HG03342 (cell line): Measurements from ENCODE around the gene G6PC3.

Experiments used
- ATAC-seq: cut with Tn5 transposase; IDR thresholded peaks from one replicate; pipeline ENCODE4 v1.9.1; 2021; ENCODE audit warnings: mild to moderate bottlenecking, moderate library complexity; ENCODE audit not compliant: unreplicated experiment

G6PC3 gene

DNA sequence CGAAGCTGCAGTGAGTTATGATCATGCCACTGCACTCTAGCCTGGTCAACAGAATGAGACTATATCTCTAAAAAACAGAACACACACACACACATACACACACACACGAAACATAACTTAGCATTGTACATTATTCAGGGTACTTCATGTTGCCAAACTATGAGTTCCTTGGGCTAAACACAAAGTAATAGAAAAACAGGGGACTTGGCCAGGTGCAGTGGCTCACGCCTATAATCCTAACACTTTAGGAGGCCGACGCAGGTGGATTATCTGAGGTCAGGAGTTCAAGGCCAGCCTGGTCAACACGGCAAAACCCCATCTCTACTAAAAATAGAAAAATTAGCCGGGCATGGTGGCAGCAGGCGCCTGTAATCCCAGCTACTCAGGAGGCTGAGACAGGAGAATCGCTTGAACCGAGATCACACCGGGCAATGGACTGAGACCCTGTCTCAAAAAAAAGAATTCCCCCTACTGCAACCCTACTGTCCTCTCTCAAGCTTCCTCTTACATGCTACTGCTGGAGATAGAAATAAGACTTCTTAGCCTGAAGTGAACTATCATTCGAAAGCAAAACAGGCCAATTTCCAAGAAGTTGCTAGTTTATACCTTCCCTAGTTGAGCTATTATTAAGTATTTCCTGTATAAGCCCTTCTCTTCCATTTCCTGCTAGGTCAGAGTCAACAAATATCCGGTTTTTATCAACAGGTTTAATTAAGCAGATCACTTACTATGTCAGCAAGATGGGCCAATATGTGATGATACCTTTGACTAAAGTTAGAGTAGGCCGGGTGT lies 11.2 kb upstream of the G6PC3 start:
- ATAC-seq = no peak

DNA sequence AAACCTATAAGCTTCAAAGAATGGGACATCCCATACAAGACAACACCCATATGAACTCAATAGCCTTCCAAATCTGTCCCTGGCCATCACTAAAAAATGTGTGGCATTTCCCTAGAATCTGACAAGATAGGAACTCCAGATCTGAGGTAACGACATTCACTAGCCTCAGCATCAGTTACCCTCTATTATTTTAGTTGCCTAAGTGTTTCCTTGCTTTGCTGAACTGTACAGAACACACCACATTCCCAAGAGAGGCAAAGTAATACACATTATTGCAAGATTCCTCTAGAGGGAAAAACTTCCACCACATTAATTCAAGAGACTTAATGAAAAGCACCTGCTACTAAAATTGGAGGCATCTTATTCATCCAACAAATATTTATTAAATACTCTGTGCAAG lies 9.1 kb upstream of the G6PC3 start:
- no peak for ATAC-seq

DNA sequence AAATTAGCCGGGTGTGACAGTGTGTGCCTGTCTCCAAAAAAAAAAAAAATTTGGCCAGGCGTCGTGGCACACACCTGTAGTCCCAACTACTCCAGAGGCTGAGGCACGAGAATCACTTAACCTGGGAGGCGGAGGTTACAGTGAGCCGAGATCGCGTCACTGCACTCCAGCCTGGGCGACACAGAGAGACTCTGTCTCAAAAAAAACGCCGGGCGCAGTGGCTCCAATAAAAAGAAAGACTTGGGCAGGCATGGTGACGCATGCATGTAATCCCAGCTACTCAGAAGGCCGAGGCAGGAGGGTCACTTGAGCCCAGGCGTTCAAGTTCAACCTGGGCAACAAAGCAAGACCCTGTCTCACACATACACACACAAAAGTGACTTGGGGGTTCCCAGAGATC lies 7.7 kb upstream of the G6PC3 start:
- no peak for ATAC-seq

DNA sequence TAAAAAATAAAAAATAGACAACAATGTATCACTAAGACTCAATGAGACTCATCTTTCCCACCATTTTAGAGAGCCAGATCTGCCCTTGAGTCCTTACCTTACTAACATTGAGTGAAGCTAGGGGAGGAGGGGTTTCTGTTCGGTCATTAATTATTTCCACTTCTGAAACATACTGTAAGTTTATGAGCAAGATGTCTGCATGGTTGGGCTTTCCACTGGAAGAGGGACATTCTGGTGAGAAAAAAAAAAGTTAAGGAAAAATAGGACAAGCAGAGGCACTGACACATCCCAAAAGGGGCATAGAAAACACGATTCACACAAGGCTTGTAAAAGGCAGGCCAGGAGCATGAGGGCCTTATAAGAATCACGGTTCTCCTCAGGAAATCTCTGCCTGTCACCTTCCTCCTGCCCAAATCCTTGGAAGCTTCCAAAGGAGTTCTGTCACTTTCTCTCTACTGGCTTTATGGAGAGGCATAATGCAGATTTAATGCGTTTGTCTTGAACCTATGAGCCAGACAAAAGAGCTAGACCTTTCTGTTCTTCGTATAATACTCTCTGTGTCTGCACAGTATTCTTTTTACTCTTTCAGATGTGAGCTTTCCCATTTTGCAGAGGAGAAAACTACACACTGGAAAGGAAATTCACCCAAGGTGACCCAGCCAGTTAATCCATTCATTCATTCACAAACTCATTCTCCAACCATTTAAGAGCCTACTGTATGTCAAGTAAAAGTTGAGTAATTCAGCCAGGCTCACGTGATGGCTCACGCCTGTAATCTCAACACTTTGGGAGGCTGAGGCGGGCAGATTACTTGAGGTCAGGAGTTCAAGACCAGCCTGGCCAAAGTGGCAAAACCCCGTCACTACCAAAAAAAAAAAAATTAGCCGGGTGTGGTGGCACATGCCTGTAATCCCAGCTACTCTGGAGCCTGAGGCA lies 6.6 kb upstream of the G6PC3 start:
- ATAC-seq = no peak

DNA sequence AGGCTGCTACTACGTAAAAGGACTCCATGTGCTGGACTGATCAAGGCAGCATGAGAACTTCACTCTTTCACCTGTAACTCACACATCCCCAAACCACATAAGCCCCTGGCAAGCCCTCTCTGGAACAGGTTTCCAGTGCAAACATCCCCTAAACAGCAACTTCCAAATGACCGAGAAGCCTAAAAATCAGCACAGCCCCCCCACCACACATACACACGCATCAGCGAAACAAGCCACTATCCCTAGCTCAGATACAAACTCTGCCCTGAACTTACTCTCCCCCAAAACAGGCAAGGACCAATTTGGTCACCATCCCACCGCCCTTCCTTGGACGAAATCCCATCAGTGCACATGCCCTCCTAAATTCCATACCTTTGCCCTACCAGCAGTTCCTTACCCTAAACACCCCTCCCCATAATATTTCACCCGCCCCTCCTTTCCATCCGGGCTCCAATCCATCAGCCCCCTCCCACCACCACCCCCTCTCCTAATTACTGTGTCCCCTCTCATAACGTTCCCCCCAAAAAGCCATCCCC lies 4.8 kb upstream of the G6PC3 start:
- no peak for ATAC-seq

DNA sequence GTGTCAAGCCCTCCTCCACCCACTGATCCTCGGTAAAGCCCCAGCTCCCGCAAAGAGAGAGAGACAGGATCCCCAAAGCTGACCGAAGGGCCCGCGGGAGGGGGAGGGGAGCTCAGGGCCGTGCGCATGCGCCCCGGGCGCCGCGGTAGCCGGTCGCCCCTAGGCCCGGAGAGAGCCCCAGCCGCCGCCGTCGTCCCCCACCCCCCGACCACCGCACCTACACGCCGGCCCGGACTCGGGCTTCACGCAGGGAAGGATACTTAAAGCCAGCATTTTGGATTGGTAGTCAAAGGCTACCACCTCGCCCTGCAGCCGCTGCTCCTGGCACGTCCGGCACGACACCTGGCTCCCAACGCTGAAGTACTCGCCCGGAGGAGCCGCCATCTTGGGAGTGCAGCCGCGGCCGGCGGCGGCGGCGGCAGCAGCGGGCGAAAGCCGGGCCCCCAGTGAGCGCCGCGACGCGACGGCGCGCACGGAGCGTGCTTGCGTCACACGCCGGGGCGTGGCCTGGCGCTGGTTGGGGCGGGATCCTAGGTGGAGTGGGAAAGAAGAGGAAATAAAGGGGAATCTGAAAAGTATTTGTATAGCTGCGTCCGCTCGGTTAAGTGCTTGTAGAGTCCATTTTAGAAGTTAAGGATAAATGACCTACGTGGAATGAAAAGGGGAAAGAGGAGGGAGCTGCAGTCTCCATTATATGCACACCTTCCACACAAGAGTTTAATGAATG lies 4.2 kb upstream of the G6PC3 start, which contains the start of gene LSM12:
Gene LSM12 (minus strand): TSS at position 468 of the 727 bp plus-strand sequence. CDS start 84 bp downstream, at position 384.
- ATAC-seq = peak; percentile 71

DNA sequence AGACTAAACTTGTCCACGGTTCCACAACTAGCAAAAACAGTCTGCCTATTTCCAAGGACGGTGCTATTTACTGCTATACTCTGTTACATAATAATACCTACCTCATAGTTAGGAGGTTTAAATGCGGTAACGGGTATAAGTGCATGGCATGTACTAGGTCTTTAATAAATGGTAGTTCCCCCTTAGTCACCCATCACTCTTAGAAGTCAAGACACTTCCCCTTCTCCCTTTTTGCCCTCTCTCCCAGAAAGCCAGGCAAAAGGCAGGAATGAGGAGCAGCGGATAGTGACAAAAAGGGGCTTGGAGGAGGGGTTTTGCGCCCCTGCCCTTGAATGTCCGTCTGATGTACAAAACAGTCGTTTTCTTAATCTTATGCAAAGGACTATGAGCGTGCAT lies 3.0 kb upstream of the G6PC3 start:
- no peak for ATAC-seq

DNA sequence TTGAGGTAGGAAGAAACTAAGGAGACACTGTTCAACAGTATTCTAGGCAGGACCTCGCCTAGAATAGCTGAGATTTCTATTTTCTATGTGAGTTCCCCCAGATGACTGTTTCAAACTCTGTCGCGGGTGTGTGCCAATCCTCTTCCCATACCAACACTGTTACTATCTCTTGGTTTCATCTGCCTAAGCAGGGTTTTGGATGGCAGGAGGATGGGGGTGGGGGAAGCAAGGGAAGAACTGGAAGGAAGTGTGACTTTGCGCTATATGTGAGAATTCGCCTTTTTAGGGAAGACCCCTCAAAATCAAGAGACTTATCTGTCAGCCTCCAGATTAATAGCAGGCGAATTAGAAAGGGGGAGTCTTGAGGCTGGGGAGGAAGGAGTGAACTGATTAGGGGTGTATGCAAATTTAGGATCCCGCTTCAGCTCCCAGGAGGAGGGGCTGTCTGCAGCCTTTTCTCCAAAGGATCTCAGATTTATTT lies 521 bp upstream of the G6PC3 start:
- peak; percentile 6 for ATAC-seq

DNA sequence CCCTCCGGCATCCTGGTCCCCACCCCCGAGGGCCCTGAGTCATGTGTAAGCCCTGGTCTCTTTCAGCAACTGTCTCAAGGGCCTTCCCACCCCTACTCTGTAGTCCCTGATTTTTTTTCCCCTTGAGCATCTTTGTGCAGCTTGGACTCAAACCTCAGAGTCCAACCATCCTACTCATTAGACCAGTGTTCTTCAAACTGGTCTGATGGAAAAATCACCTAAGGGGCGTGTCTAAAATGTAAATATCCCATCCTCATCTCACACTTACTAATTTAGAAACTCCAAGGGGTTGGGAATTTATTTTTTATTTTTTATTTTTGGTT lies 624 bp downstream of the G6PC3 start:
- ATAC-seq = no peak

DNA sequence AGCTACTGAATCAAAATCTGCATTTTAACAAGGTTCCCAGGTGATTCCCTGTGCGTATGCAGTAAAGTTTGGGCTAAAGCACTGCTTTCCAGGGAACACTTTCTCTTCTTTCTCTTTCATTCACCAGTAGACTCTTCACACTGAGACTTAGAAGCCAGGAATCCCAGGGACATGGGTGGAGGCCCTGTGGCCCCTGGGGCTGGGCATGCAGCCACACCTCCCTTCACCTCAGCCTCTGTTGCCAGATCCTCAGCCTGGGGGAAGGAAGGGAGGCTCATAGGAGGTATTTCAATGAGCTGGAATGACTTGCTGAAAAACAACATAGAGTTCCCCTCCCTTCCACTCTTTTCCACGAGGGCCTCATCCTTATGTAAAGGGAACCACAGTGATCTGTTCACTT lies 1.2 kb downstream of the G6PC3 start:
- ATAC-seq = no peak

DNA sequence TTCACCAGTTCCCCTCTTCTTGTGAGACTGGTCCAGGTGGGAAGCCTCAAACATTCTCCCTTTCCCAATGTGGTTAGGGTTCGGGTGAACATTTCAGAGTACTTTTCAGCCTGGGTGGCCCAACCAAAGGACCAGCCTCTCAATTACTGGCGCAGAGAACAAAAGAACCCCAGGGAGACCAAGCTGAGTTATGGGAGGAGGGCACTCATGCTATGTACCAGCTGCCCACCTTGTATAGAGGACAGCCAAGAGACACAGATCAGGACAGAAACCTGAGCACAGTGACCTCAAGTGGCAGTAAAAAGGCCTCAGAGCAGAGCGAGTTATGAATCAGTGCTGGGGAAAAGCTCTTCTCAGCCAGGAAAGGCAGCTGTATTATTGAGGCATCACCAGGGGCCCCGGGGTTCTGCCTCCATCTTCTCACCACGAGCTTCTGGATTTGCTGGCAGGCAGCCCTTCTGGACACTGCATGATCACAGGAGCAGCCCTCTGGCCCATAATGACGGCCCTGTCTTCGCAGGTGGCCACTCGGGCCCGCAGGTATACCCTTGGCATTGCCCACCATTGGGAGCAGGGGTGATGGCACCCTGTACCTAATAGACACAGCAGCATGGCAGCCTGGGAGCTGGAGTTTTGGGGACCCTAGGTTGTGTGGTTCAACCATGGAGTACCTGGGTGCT lies 3.8 kb downstream of the G6PC3 start:
- no peak for ATAC-seq

DNA sequence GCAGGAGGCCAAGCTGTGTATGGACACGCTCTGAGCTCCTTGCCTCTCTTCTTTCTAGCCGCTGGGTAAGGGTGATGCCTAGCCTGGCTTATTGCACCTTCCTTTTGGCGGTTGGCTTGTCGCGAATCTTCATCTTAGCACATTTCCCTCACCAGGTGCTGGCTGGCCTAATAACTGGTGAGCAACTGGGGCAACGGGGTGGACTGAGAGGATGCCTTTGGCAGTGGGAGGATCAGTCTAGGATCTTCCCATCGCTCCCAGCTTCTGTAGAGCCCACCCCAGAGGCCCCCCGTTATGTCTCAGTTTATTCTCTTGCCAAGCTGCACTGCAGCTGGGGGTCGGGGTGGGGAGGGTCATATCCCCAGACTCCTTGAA lies 4.4 kb downstream of the G6PC3 start:
- no peak for ATAC-seq

DNA sequence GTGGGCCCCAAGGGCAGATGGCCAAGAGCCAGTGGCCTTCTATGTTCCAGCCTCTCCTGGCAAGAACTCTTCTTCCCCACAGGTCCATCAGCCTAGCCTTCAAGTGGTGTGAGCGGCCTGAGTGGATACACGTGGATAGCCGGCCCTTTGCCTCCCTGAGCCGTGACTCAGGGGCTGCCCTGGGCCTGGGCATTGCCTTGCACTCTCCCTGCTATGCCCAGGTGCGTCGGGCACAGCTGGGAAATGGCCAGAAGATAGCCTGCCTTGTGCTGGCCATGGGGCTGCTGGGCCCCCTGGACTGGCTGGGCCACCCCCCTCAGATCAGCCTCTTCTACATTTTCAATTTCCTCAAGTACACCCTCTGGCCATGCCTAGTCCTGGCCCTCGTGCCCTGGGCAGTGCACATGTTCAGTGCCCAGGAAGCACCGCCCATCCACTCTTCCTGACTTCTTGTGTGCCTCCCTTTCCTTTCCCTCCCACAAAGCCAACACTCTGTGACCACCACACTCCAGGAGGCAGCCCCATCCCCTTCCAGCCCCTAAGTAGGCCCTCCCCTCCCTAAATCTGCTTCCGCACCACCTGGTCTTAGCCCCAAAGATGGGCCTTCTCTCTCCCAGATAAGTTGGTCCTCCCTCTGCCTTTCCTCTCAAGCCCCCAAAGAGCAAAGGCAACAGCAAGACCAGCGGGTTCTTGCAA lies 5.2 kb downstream of the G6PC3 start:
- ATAC-seq = no peak

DNA sequence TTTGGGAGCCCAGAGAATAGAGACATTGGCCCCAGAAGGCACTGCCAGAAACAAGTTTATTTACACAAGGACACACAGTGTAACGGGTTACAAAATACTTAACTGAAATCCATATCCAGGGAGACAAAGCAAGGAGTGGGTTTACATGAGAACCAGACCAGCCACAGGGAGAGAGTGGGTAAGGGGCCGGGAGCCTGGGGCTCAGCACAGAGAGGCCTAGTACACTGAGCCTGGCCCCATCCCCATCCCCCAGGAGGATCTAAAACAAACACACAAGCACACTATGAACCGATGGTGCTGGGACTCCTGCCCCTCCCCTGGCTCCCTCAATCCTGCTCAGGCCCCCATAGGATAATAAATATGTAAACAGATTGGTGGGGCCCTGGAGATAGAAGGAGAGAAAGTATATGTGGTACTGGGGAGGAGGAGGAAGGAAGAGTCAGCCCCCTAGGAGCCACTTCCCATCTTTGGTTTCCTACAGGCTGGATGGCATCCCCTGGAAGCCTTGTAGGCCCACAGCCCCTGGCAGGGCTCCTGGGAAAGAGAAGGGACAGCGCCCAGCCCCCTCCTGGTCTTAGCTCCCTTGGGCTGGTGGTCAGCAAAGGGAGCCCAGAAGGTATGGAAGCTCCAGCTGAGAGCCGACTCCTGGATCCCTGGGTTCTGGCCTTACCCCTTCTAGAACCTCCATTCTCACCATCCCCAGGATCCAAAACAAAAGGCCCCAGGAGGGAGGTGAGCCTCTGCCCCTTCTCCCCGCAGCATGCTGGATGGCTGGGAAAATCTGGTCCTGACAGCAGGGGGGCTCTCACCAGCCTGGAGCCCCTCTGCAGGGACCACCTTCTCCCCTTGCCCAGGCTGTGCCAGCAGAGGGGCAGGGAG lies 6.4 kb downstream of the G6PC3 start:
- no peak for ATAC-seq

DNA sequence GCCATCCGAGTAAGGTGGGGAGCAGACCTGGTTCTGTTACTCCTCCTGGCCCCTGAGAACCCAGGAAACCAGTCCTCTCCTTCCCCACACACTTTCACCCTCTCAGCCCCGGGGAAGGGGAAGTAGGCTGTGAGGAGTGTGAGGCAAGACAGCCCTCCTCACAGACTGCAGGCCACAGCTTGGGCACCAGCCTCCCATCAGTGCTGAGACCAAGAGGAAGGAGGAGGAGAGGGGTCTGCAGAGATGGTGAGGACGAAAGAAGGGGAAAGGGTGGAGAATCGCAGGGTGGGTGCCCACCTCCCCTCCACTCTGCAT lies 7.0 kb downstream of the G6PC3 start:
- ATAC-seq = no peak

DNA sequence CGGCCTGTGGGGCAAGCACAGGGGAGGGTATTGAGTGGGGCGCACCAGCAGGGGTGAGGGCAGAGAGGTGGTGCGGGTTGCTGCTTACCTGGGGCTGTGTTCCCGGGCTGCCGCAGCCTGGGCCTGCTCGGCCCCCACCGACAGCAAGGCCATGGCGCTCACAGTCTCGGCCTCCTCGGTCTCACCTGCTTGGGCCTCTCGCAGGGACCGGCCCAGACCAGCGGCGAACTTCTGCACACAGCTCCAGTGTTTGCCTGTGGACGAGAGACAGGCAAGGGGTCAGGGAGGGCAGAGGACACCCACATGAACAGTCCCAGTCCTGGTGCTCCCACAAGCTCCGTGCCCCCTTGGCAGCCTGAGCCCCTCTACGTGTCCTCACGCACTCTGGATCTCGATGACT lies 7.9 kb downstream of the G6PC3 start:
- ATAC-seq = no peak

DNA sequence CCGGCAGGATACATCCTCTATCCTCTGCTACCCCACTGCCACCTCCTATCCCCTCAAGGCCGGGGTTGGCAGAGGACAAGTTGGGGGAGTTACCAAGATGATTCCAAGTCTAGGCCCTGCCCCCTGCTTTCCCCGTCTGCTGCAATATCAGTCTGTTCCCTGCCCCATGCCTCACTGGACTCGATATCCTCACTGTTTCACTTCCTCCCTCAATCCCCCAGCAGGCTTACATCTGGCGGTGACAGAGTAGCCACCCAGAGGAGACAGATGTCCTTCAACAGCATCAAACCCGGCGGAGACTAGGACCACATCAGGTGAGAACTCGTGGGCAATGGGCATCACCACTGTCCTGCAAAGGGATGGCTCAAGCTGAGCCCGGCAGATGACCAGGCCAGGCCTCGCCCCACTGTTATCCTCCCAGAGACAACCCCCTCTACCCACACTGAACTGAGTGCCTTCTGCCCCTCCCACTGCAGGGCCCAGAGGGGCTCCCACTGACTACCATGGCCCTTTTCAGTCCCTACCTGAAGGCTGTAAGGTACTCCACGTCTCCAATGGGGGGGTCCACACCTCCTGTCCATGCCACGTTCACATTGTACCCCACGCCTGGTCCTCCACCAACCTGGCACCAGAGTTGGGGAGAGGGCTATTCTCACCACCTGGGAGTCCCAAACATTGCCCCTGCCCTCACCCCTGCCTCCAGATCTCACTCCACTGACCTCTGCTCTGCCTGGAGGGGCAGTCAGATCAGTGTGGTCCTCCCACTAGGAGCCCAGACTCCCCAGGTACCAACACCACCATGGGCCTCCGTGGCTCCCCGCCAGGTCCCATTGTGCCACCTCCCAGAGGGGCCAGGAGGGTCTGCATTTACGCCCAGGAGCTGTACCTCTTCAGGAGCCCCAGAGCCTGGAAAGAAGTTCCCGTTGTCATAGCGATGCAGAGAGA lies 9.6 kb downstream of the G6PC3 start:
- no peak for ATAC-seq

DNA sequence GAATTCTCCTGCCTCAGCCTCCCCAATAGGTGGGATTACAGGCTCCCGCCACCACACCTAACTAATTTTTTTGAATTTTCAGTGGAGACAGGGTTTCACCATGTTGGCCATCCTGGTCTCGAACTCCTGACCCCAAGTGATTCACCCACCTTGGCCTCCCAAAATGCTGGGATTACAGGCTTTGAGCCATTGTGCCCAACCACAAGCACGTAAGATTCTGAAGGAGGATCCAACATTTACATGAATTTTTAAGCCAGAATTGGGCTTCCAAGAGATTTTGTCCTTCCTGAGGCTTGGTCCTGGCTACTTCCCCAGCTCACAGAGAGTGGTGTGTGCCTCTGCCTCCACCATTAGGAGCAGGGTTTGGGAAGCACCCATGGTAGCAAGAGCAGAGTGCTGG lies 11.1 kb downstream of the G6PC3 start:
- no peak for ATAC-seq
